Islet of Langerhans (tissue), 1 donor: ENCODE results near the gene GOLGA6A.
"Not testable (repeated sequence)": the region's sequence is repeated elsewhere in the genome, so short reads cannot be mapped to it uniquely, and the experiment has no call there.

ENCODE experiments used
- FAIRE-seq: peaks from one replicate; lab custom pipeline; 2011; peaks lifted over from hg19 to GRCh38; lab: Jason Lieb, UNC

The GOLGA6A gene

DNA sequence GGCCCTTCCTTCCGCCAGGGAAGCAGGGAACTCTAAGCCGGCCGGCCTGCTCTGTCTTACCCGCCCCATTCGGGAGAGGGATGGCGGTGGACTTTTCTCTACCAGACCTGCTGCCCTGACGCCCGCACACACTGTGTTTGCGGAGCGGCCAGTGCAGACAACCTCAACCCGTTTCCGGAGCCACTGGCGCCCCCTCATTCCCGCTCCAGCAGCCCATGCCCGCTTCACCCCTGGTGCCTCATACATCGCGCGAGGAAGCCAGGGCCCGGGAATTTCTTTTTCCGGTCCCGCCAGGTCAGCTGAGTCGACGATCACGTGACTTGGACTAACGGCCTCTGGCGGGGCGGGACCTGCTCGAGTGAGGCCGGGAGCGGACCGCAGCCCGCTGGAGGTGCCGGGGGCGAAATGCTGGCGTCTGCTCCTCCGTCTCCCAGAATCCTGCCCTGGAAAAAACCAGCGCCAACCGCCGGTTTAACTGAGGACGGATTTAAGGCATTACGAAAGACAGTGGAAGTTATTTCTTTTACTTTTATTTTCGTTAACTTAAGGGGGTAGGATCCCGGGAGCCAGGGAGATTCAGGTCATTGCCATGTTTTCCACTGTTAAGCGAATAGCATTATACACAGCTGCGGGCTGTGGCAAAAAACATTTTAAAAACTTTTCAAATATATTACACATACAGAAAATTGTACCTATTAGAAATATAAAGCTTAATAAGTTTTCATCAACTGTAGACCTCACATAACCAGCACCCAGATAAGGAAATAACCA lies 17.8 kb upstream of the GOLGA6A start:
- FAIRE-seq, result not testable (repeated sequence)

DNA sequence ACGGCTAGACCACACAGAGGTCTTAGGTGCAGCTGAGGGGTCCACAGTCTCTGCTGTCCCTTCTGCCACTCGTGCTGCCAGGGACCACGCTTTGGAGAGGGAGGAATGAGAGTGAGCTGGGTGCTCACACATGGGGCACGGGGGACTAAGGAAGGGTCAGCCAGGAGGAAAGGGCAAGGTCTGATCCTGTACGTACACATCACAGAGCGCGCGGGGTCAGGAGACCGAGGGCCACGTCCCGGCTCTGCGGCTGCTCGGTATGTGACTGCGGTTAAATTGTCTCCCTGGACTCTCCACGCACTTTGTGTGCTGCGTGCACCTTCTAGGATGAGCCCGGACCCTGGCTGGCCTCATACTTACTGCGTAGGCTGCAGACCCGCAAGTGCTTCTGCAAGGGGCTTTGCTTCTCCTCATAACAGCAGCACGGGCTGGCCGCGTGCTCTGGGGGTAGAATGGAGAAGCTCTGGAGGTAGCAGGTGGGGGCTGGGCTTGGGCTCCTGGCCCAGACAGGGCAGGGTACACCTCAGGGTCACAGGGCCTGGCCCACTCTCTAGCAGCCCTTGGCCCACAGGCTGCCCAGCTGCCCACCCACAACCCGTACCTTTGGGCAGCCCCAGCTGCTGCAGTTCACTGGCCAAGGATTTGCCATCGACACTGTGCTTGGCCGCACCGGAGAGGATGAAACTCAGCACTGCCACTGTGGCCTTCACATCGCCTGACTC lies 14.6 kb upstream of the GOLGA6A start:
- FAIRE-seq, result not testable (repeated sequence)

GRCh38 chr15:74095610-74096009 lies 13.3 kb upstream of the GOLGA6A start:
- FAIRE-seq, result not testable (repeated sequence)

- not testable (repeated sequence) for FAIRE-seq
Observed at GRCh38 chr15:74094567-74094966, 12.2 kb upstream of the GOLGA6A start.

DNA sequence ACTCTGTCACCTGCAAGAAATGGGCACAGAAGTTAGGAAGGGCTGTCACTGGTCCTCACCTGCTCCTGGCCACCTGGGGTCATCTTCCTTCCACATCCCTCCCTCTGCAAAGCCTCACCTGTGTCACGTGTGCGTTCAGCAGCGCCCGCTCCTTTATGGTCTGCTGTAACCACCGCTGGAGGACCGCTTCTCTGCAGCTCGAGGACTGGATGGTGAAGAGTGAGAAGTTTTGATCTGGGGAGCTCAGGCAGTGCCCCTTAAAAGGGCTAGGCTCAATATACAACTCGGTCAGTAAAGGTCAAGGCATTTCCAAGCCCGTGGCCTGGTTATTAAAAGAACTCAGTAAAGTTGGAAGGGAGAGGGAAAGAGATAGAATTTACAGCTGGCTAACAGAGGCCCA lies 6.6 kb downstream of the GOLGA6A start:
- FAIRE-seq, result not testable (repeated sequence)

GRCh38 chr15:74072614-74073337 lies 9.6 kb downstream of the GOLGA6A start:
- not testable (repeated sequence) for FAIRE-seq

- not testable (repeated sequence) for FAIRE-seq
Observed at GRCh38 chr15:74072132-74072531, 10.2 kb downstream of the GOLGA6A start.

- not testable (repeated sequence) for FAIRE-seq
Observed at GRCh38 chr15:74071645-74072044, 10.7 kb downstream of the GOLGA6A start.

GRCh38 chr15:74065684-74066411 lies 16.5 kb downstream of the GOLGA6A start:
- FAIRE-seq, result not testable (repeated sequence)

DNA sequence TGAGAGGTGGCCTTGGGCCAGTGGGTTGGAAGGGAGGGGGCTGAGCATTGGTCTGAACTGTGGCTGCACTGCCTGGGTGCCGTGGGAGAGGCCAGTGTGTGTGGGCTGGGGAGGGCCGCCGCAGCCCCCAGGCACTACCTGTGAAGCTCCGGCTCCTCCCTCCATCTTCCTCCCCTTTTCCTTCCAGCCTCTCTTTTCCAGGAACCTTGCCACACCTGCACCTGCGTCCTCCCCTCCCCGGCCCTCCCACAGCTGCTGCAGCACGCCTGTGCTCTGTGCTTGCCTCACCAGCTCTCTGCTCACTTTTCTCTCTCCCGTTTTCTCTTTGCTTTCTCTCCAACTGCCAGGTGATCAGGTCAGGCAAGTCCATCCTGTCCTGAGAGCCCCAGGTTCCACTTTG lies 17.5 kb downstream of the GOLGA6A start:
- FAIRE-seq, result not testable (repeated sequence)

DNA sequence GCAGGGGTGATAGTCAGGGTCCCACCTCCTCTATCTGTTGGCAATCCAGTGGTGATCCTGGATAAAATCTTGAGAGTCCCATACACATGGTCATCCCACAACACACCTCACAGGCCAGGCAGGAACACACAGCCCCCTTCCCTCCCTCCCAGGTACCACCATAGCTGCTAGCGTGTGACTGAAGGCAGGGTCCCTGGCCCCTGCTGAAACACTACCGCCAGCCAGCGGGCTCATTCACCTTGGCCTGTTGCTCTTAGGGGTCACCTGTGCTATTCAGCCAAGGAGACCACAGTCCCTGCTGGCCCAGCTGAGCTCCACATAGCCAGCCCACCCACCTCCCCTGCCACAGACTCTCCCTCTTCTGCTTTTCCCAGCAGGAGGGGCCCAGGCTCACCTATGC lies 18.2 kb downstream of the GOLGA6A start:
- FAIRE-seq, result not testable (repeated sequence)

GRCh38 chr15:74063425-74064146 lies 18.8 kb downstream of the GOLGA6A start:
- not testable (repeated sequence) for FAIRE-seq

DNA sequence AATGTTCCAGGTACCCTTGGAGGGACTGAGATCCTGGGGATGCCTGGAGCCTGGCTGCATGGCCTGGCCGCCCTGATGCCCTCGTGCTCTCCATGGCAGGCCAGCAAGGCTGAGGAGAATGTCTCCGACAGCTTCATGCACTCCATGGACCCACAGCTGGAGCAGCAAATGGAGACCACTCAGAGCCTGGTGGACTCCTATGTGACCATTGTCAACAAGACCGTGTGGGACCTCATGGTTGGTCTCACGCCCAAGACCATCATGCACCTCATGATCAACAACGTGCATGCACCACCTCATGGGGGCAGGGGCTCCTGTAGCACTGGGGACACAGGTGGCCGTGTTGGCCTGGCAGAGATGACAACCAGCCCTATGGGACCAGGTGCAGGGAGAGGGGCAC lies 19.7 kb downstream of the GOLGA6A start:
- no peak for FAIRE-seq

GRCh38 chr15:74062236-74062635 lies 20.1 kb downstream of the GOLGA6A start:
- no peak for FAIRE-seq

GRCh38 chr15:74060251-74060650 lies 22.1 kb downstream of the GOLGA6A start:
- FAIRE-seq, result no peak

- not testable (repeated sequence) for FAIRE-seq
Observed at GRCh38 chr15:74059050-74059833, 23.1 kb downstream of the GOLGA6A start.

- FAIRE-seq, result not testable (repeated sequence)
Observed at GRCh38 chr15:74056330-74056729, 26.0 kb downstream of the GOLGA6A start.

GRCh38 chr15:74055804-74056203 lies 26.5 kb downstream of the GOLGA6A start:
- FAIRE-seq, result no peak

- no peak for FAIRE-seq
Observed at GRCh38 chr15:74053941-74054529, 28.3 kb downstream of the GOLGA6A start.

GRCh38 chr15:74053517-74053916 lies 28.8 kb downstream of the GOLGA6A start:
- no peak for FAIRE-seq
